Brain microvascular endothelial cell (primary cell): ENCODE data around the gene GUCA2A.

Experiments
- DNase-seq: peaks from one replicate; pipeline ENCODE4 v3.0.0-alpha.2; 2020
- H3K27ac ChIP-seq: fragments of 250-450 bp; sonication (Bioruptor Pico); 2 replicates; pipeline ENCODE4 v1.5.1; 2020; ENCODE audit warnings: mild to moderate bottlenecking, moderate library complexity
- H3K27me3 ChIP-seq: fragments of 250-450 bp; sonication (Bioruptor Pico); replicated peaks from 2 replicates; pipeline ENCODE4 v1.5.1; 2020; ENCODE audit warnings: mild to moderate bottlenecking
- H3K36me3 ChIP-seq: fragments of 250-450 bp; sonication (Bioruptor Pico); replicated peaks from 2 replicates; pipeline ENCODE4 v1.5.1; 2020; ENCODE audit warnings: mild to moderate bottlenecking
- H3K4me3 ChIP-seq: 2 replicates; pipeline ENCODE4 v1.5.1; 2011; ENCODE audit warnings: low read depth, mild to moderate bottlenecking, control low read depth, low read length, moderate library complexity
- CTCF ChIP-seq: IDR thresholded peaks from 2 replicates; pipeline ENCODE4 v1.5.1; 2011; ENCODE audit warnings: low read depth, mild to moderate bottlenecking, moderate library complexity, low read length, control low read depth, inconsistent platforms; ENCODE audit errors: missing control alignments
- in situ Hi-C: cut with HindIII; loops from 2 replicates; pipeline ENCODE4 v1.10.0; 2017; ENCODE audit warnings: low sequenced_read_pairs, low pct_ligation_motif_present

Gene GUCA2A

GRCh38 chr1:42133809-42134526, 30.6 kb downstream of the GUCA2A start:
- Histone ChIP-seq H3K27me3 (peaks cover 6% of the 10 kb centered on the region), H3K27ac (no peak overlapping the region), H3K36me3 (no peaks in the 10 kb centered on the region), H3K4me3 (no peak overlapping the region)
- no peak for DNase-seq
- no peak for TF ChIP-seq CTCF
- in situ Hi-C loops = no loop called here

GRCh38 chr1:42133390-42133789, 31.2 kb downstream of the GUCA2A start:
- DNase-seq = no peak
- no peaks in the 10 kb centered on the region for H3K36me3 ChIP-seq
- H3K27me3 ChIP-seq = peaks cover 6% of the 10 kb centered on the region
- in situ Hi-C loops = no loop called here
- no peak overlapping the region for H3K27ac ChIP-seq
- no peak overlapping the region for H3K4me3 ChIP-seq
- TF ChIP-seq CTCF = no peak

GRCh38 chr1:42130061-42130660, 34.4 kb downstream of the GUCA2A start:
- DNase-seq = no peak
- Histone ChIP-seq H3K27ac (no peak overlapping the region), H3K4me3 (no peak overlapping the region), H3K36me3 (no peaks in the 10 kb centered on the region), H3K27me3 (no peaks in the 10 kb centered on the region)
- TF ChIP-seq CTCF = no peak
- in situ Hi-C loops = no loop called here

- H3K27me3 ChIP-seq = no peaks in the 10 kb centered on the region
- DNase-seq = no peak
- H3K36me3 ChIP-seq = no peaks in the 10 kb centered on the region
- in situ Hi-C loops = no loop called here
- no peak for TF ChIP-seq CTCF
- H3K27ac ChIP-seq = no peak overlapping the region
- no peak overlapping the region for H3K4me3 ChIP-seq
These were observed 35.6 kb downstream of the GUCA2A start for GRCh38 chr1:42128964-42129363.

- no peak overlapping the region for H3K4me3 ChIP-seq
- in situ Hi-C loops = no loop called here
- TF ChIP-seq CTCF = no peak
- no peaks in the 10 kb centered on the region for H3K27me3 ChIP-seq
- H3K36me3 ChIP-seq = no peaks in the 10 kb centered on the region
- no peak for DNase-seq
- H3K27ac ChIP-seq = no peak overlapping the region
These were observed 36.0 kb downstream of the GUCA2A start for GRCh38 chr1:42128499-42128898.

- in situ Hi-C loops = no loop called here
- H3K36me3 ChIP-seq = no peaks in the 10 kb centered on the region
- no peak for TF ChIP-seq CTCF
- no peak for DNase-seq
- H3K27ac ChIP-seq = no peak overlapping the region
- no peaks in the 10 kb centered on the region for H3K27me3 ChIP-seq
- no peak overlapping the region for H3K4me3 ChIP-seq
These were observed 36.8 kb downstream of the GUCA2A start for GRCh38 chr1:42127767-42128166.
